Neural progenitor cell (in vitro differentiated cells): ENCODE data around the gene NUTF2.

Experiments
- CTCF ChIP-seq: fragments of 200-600 bp; sonication (generic); IDR thresholded peaks from 2 replicates; pipeline ENCODE4 v1.5.1; 2017; ENCODE audit warnings: antibody characterized with exemption, mild to moderate bottlenecking
- EZH2 ChIP-seq: fragments of 200-600 bp; sonication (generic); IDR thresholded peaks from 2 replicates; pipeline ENCODE4 v1.6.1; 2017; ENCODE audit warnings: antibody characterized with exemption, mild to moderate bottlenecking, moderate library complexity
- EZH2phosphoT487 ChIP-seq: fragments of 200-600 bp; sonication (generic); IDR thresholded peaks from 2 replicates; pipeline ENCODE4 v1.6.1; 2017; ENCODE audit warnings: antibody characterized with exemption

GRCh38 chr16:67907397-67908180, 60.9 kb downstream of the NUTF2 start:
- TF ChIP-seq CTCF (no peak), EZH2 (no peak), EZH2phosphoT487 (no peak)
